ENCODE data around the gene ZNF580.
A peak's percentile ranks its signal among the peaks of the same experiment; 100 is the strongest.

ZNF580 gene

DNA sequence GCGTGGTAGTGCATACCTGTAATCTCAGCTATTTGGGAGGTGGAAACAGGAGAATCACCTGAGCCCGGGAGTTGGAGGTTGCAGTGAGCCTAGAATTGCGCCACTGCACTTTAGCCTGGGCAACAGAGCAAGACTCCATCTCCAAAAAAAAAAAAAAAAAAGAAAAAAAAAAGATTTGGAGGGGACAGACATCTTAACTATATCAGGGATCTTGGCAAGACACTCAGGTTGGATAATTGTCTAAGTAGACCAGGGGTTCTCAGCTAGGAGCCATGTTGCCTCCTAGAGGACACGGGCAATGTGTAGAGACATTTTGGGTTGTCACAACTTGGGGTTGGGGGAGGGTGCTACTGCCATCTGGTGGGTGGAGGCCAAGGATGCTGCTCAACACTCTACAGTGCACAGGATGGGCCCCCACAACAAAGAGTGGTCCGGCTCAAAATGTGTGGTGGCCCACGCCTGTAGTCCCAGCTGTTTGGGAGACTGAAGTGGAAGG lies 1.9 kb upstream of the ZNF580 start (continued):
- TF ChIP-seq ZNF571 (tag by site-specific recombination; IDR thresholded peaks at IDR 0.05) (no peak), ZNF707 (tag by site-specific recombination; IDR thresholded peaks at IDR 0.05) (no peak), ZNF311 (tag by site-specific recombination; IDR thresholded peaks at IDR 0.05; ENCODE audit: borderline replicate concordance) (no peak), WT1 (tag by site-specific recombination; IDR thresholded peaks at IDR 0.05) (no peak), ZNF248 (tag by site-specific recombination; IDR thresholded peaks at IDR 0.05) (0 out of 2 replicates have a peak, but pooled peaks have one; percentile 22), REST (tag by site-specific recombination; IDR thresholded peaks at IDR 0.05) (no peak), ZNF155 (tag by site-specific recombination; IDR thresholded peaks at IDR 0.05) (no peak), ZNF585B (tag by site-specific recombination; IDR thresholded peaks at IDR 0.05) (no peak), ZNF157 (tag by site-specific recombination; IDR thresholded peaks at IDR 0.05) (no peak), ZFP37 (tag by site-specific recombination; IDR thresholded peaks at IDR 0.05) (no peak), ZNF280D (tag by site-specific recombination; IDR thresholded peaks at IDR 0.05) (no peak), ZNF138 (tag by site-specific recombination; IDR thresholded peaks at IDR 0.05; ENCODE audit: borderline replicate concordance) (no peak), ZNF501 (tag by site-specific recombination; IDR thresholded peaks at IDR 0.05) (no peak), EGR2 (tag by site-specific recombination; IDR thresholded peaks at IDR 0.05; ENCODE audit: low read depth) (peak; percentile 43; the same call in 1 of the 2 replicates), ZNF341 (tag by site-specific recombination; IDR thresholded peaks at IDR 0.05; ENCODE audit: low read depth) (no peak), ZNF202 (tag by site-specific recombination; IDR thresholded peaks at IDR 0.05; ENCODE audit: borderline replicate concordance) (no peak), ZNF184 (tag by site-specific recombination; IDR thresholded peaks at IDR 0.05) (no peak), SP7 (tag by site-specific recombination; IDR thresholded peaks at IDR 0.05) (peak; percentile 66), ZNF580 (tag by site-specific recombination; IDR thresholded peaks at IDR 0.05) (peak; percentile 76; the same call in 1 of the 2 replicates), ZFHX2 (tag by site-specific recombination; conservative IDR thresholded peaks at IDR 0.05) (peak; percentile 53), ZNF548 (tag by site-specific recombination; IDR thresholded peaks at IDR 0.05) (no peak), MYNN (tag by site-specific recombination; IDR thresholded peaks at IDR 0.05; ENCODE audit: borderline replicate concordance) (no peak), ZEB2 (tag by site-specific recombination; IDR thresholded peaks at IDR 0.05) (no peak), ZNF416 (tag by site-specific recombination; IDR thresholded peaks at IDR 0.05) (no peak), KLF1 (tag by site-specific recombination; IDR thresholded peaks at IDR 0.05) (0 out of 2 replicates have a peak, but pooled peaks have one; percentile 9), KLF8 (tag by site-specific recombination; IDR thresholded peaks at IDR 0.05) (0 out of 2 replicates have a peak, but pooled peaks have one; percentile 37), ZBTB48 (tag by site-specific recombination; IDR thresholded peaks at IDR 0.05) (peak; percentile 46; the same call in 1 of the 2 replicates), ZNF391 (tag by site-specific recombination; IDR thresholded peaks at IDR 0.05; ENCODE audit: borderline replicate concordance, low read depth) (no peak), GLIS1 (tag by site-specific recombination; IDR thresholded peaks at IDR 0.05) (no peak), ZFP41 (tag by site-specific recombination; IDR thresholded peaks at IDR 0.05; ENCODE audit: borderline replicate concordance) (no peak), ZNF16 (tag by site-specific recombination; IDR thresholded peaks at IDR 0.05; ENCODE audit: low read depth) (no peak)

Data from HEK293 (cell line).